Measurements from ENCODE around the gene OR2C3. TPM values are rescaled to one million over a fixed set of nuclear protein-coding genes. Genes with fewer than 3 reads are reported as not detected.
"Not testable (repeated sequence)": the region's sequence is repeated elsewhere in the genome, so short reads cannot be mapped to it uniquely, and the experiment has no call there.

OR2C3 gene
- total and polyA plus RNA-seq, 2 donors = 0.02 to 0.05 TPM

GRCh38 chr1:247493106-247493505, 43.1 kb downstream of the OR2C3 start:
- no peak overlapping the region for H3K27ac ChIP-seq (ENCODE audit: low read depth in 1 of 2, low read length in 1 of 2)
- WGBS = 95% methylated on average over 1 of the region's 1 CpG
- no peaks in the 10 kb centered on the region for H3K9me3 ChIP-seq (ENCODE audit: control insufficient read depth in 2 of 2, insufficient read depth in 1 of 2, low read length in 1 of 2)
- no peaks in the 10 kb centered on the region for H3K4me1 ChIP-seq (ENCODE audit: control insufficient read depth in 2 of 2, insufficient read depth in 2 of 2, low read length in 2 of 2)
- DNase-seq (ENCODE audit: low read depth in 6 of 9, low spot score in 9 of 9) = no peak
- no peaks in the 10 kb centered on the region for H3K27me3 ChIP-seq (ENCODE audit: control insufficient read depth in 2 of 2, insufficient read depth in 1 of 2, low read length in 1 of 2)
- no peaks in the 10 kb centered on the region for H3K36me3 ChIP-seq (ENCODE audit: control insufficient read depth in 2 of 2, insufficient read depth in 2 of 2, low read length in 1 of 2)
- no peak overlapping the region for H3K4me3 ChIP-seq (ENCODE audit: low read length in 2 of 2)

- H3K27ac ChIP-seq (ENCODE audit: low read depth in 1 of 2, low read length in 1 of 2) = no peak overlapping the region
- H3K36me3 ChIP-seq (ENCODE audit: control insufficient read depth in 2 of 2, insufficient read depth in 2 of 2, low read length in 1 of 2) = no peaks in the 10 kb centered on the region
- H3K4me1 ChIP-seq (ENCODE audit: control insufficient read depth in 2 of 2, insufficient read depth in 2 of 2, low read length in 2 of 2) = no peaks in the 10 kb centered on the region
- H3K4me3 ChIP-seq (ENCODE audit: low read length in 2 of 2) = no peak overlapping the region
- no peak for DNase-seq (ENCODE audit: low read depth in 6 of 9, low spot score in 9 of 9)
- no peaks in the 10 kb centered on the region for H3K27me3 ChIP-seq (ENCODE audit: control insufficient read depth in 2 of 2, insufficient read depth in 1 of 2, low read length in 1 of 2)
- no peaks in the 10 kb centered on the region for H3K9me3 ChIP-seq (ENCODE audit: control insufficient read depth in 2 of 2, insufficient read depth in 1 of 2, low read length in 1 of 2)
- WGBS = 80% methylated on average over 12 of the region's 12 CpGs
These were observed 44.9 kb downstream of the OR2C3 start for GRCh38 chr1:247491328-247491727.

- no peaks in the 10 kb centered on the region for H3K4me1 ChIP-seq (ENCODE audit: control insufficient read depth in 2 of 2, insufficient read depth in 2 of 2, low read length in 2 of 2)
- H3K36me3 ChIP-seq (ENCODE audit: control insufficient read depth in 2 of 2, insufficient read depth in 2 of 2, low read length in 1 of 2) = no peaks in the 10 kb centered on the region
- no peaks in the 10 kb centered on the region for H3K27me3 ChIP-seq (ENCODE audit: control insufficient read depth in 2 of 2, insufficient read depth in 1 of 2, low read length in 1 of 2)
- no peak overlapping the region for H3K27ac ChIP-seq (ENCODE audit: low read depth in 1 of 2, low read length in 1 of 2)
- no peak overlapping the region for H3K4me3 ChIP-seq (ENCODE audit: low read length in 2 of 2)
- no peaks in the 10 kb centered on the region for H3K9me3 ChIP-seq (ENCODE audit: control insufficient read depth in 2 of 2, insufficient read depth in 1 of 2, low read length in 1 of 2)
- DNase-seq (ENCODE audit: low read depth in 6 of 9, low spot score in 9 of 9) = peak in 8 of 9 donors; percentile 6 to 55 (median 16)
These were observed 49.2 kb downstream of the OR2C3 start for GRCh38 chr1:247487057-247487456.

- H3K36me3 ChIP-seq (ENCODE audit: control insufficient read depth in 2 of 2, insufficient read depth in 2 of 2, low read length in 1 of 2) = no peaks in the 10 kb centered on the region
- no peaks in the 10 kb centered on the region for H3K4me1 ChIP-seq (ENCODE audit: control insufficient read depth in 2 of 2, insufficient read depth in 2 of 2, low read length in 2 of 2)
- H3K9me3 ChIP-seq (ENCODE audit: control insufficient read depth in 2 of 2, insufficient read depth in 1 of 2, low read length in 1 of 2) = no peaks in the 10 kb centered on the region
- no peak overlapping the region for H3K27ac ChIP-seq (ENCODE audit: low read depth in 1 of 2, low read length in 1 of 2)
- H3K4me3 ChIP-seq (ENCODE audit: low read length in 2 of 2) = no peak overlapping the region
- WGBS = 89% methylated on average over 1 of the region's 1 CpG
- no peak for DNase-seq (ENCODE audit: low read depth in 6 of 9, low spot score in 9 of 9)
- H3K27me3 ChIP-seq (ENCODE audit: control insufficient read depth in 2 of 2, insufficient read depth in 1 of 2, low read length in 1 of 2) = no peaks in the 10 kb centered on the region
These were observed 53.5 kb downstream of the OR2C3 start for GRCh38 chr1:247482747-247483146.

GRCh38 chr1:247476328-247477058, 59.7 kb downstream of the OR2C3 start:
- H3K9me3 ChIP-seq (ENCODE audit: control insufficient read depth in 2 of 2, insufficient read depth in 1 of 2, low read length in 1 of 2); H3K27me3 ChIP-seq (ENCODE audit: control insufficient read depth in 2 of 2, insufficient read depth in 1 of 2, low read length in 1 of 2); H3K4me3 ChIP-seq (ENCODE audit: low read length in 2 of 2); H3K36me3 ChIP-seq (ENCODE audit: control insufficient read depth in 2 of 2, insufficient read depth in 2 of 2, low read length in 1 of 2); H3K4me1 ChIP-seq (ENCODE audit: control insufficient read depth in 2 of 2, insufficient read depth in 2 of 2, low read length in 2 of 2); H3K27ac ChIP-seq (ENCODE audit: low read depth in 1 of 2, low read length in 1 of 2); DNase-seq (ENCODE audit: low read depth in 6 of 9, low spot score in 9 of 9): not testable (repeated sequence)
- WGBS = 95% methylated on average over 6 of the region's 6 CpGs

GRCh38 chr1:247475793-247476192, 60.4 kb downstream of the OR2C3 start:
- Histone ChIP-seq H3K9me3 (ENCODE audit: control insufficient read depth in 2 of 2, insufficient read depth in 1 of 2, low read length in 1 of 2) (no peaks in the 10 kb centered on the region), H3K4me3 (ENCODE audit: low read length in 2 of 2) (no peak overlapping the region), H3K27me3 (ENCODE audit: control insufficient read depth in 2 of 2, insufficient read depth in 1 of 2, low read length in 1 of 2) (no peaks in the 10 kb centered on the region), H3K36me3 (ENCODE audit: control insufficient read depth in 2 of 2, insufficient read depth in 2 of 2, low read length in 1 of 2) (no peaks in the 10 kb centered on the region), H3K4me1 (ENCODE audit: control insufficient read depth in 2 of 2, insufficient read depth in 2 of 2, low read length in 2 of 2) (no peaks in the 10 kb centered on the region), H3K27ac (ENCODE audit: low read depth in 1 of 2, low read length in 1 of 2) (no peak overlapping the region)
- DNase-seq (ENCODE audit: low read depth in 6 of 9, low spot score in 9 of 9) = no peak
- 98% methylated on average over 2 of the region's 2 CpGs for WGBS

Other genes with a start within 250 kb of the OR2C3 start
- 21.8 TPM for gene ZNF496, start 204.6 kb downstream of the OR2C3 start, total RNA-seq
- 40.0 TPM for gene ZNF496, start 204.6 kb downstream of the OR2C3 start, polyA plus RNA-seq
- gene NLRP3, start 120.3 kb downstream of the OR2C3 start, total RNA-seq = 1.7 TPM
- gene NLRP3, start 120.3 kb downstream of the OR2C3 start, polyA plus RNA-seq = 2.6 TPM
- not detected for gene OR2B11, start 78.3 kb downstream of the OR2C3 start, total RNA-seq
- gene OR2B11, start 78.3 kb downstream of the OR2C3 start, polyA plus RNA-seq = 0.02 TPM
- 0.42 TPM for gene GCSAML, start 12.7 kb upstream of the OR2C3 start, total RNA-seq
- 0.48 TPM for gene GCSAML, start 12.7 kb upstream of the OR2C3 start, polyA plus RNA-seq
- not detected for gene OR2G2, start 51.9 kb upstream of the OR2C3 start, total RNA-seq
- 0.05 TPM for gene OR2G2, start 51.9 kb upstream of the OR2C3 start, polyA plus RNA-seq
- gene OR2G3, start 69.1 kb upstream of the OR2C3 start, total RNA-seq = not detected
- not detected for gene OR2G3, start 69.1 kb upstream of the OR2C3 start, polyA plus RNA-seq
- not detected for gene OR13G1, start 143.3 kb upstream of the OR2C3 start, total RNA-seq
- not detected for gene OR13G1, start 143.3 kb upstream of the OR2C3 start, polyA plus RNA-seq
- gene OR6F1, start 180.2 kb upstream of the OR2C3 start, total RNA-seq = not detected
- not detected for gene OR6F1, start 180.2 kb upstream of the OR2C3 start, polyA plus RNA-seq
- gene OR14K1, start 202.2 kb upstream of the OR2C3 start, total RNA-seq = not detected
- not detected for gene OR14K1, start 202.2 kb upstream of the OR2C3 start, polyA plus RNA-seq
- not detected for gene OR14A2, start 211.7 kb upstream of the OR2C3 start, total RNA-seq
- gene OR14A2, start 211.7 kb upstream of the OR2C3 start, polyA plus RNA-seq = not detected
- not detected for gene OR1C1, start 224.1 kb upstream of the OR2C3 start, total RNA-seq
- gene OR1C1, start 224.1 kb upstream of the OR2C3 start, polyA plus RNA-seq = not detected